Measurements from ENCODE around the gene DUSP8. TPM values are rescaled to one million over a fixed set of nuclear protein-coding genes. Genes with fewer than 3 reads are reported as not detected.

DUSP8 gene
- total RNA-seq, 1 experiment from 2014 or later = 2.6 TPM

GRCh38 chr11:1571760-1572196 is 293 bp downstream of the DUSP8 start:
- BruUV-seq (replicated peaks) = no TSS peak

GRCh38 chr11:1570896-1571759 is 943 bp downstream of the DUSP8 start:
- BruUV-seq (replicated peaks) = no TSS peak
- H3K79me2 ChIP-seq (ENCODE audit: low read depth) = no peaks in the 10 kb centered on the region
- no peaks in the 10 kb centered on the region for H3K9me2 ChIP-seq (ENCODE audit: insufficient read depth)
- no peak for TF ChIP-seq CTCF (conservative IDR thresholded peaks at IDR 0.05)
- no peak for TF ChIP-seq EZH2 (IDR thresholded peaks at IDR 0.05; ENCODE audit: low read depth)
- H3K36me3 ChIP-seq (ENCODE audit: low read depth) = no peaks in the 10 kb centered on the region
- H3K27ac ChIP-seq = no peak overlapping the region
- no peak overlapping the region for H2AFZ ChIP-seq
- no peaks in the 10 kb centered on the region for H4K20me1 ChIP-seq (ENCODE audit: insufficient read depth)
- no peak overlapping the region for H3K4me2 ChIP-seq
- intact Hi-C loops (cut with micrococcal nuclease; ENCODE audit: unreplicated experiment) = no loop called here
- POLR2A ChIA-PET (ENCODE audit: unreplicated experiment) = no interaction called here
- H3K9me3 ChIP-seq (ENCODE audit: insufficient read depth, low read depth) = no peaks in the 10 kb centered on the region
- H3K4me1 ChIP-seq (replicated peaks; ENCODE audit: insufficient read depth) = no peaks in the 10 kb centered on the region; the same call in 1 of the 2 replicates
- H3K4me3 ChIP-seq = no peak overlapping the region; the same call in 1 of the 2 replicates
- H3F3A ChIP-seq (ENCODE audit: insufficient read depth, low read depth) = peaks cover 6% of the 10 kb centered on the region; the same call in 1 of the 2 replicates
- CTCF ChIA-PET = no interaction called here
- no peak for DNase-seq
- H3K27me3 ChIP-seq (ENCODE audit: insufficient read depth, low read depth) = peaks cover 8% of the 10 kb centered on the region

More at GRCh38 chr11:1571760-1572196, 293 bp downstream of the DUSP8 start:
- H3K36me3 ChIP-seq (ENCODE audit: low read depth) = no peaks in the 10 kb centered on the region
- intact Hi-C loops (cut with micrococcal nuclease; ENCODE audit: unreplicated experiment) = no loop called here
- H4K20me1 ChIP-seq (ENCODE audit: insufficient read depth) = no peaks in the 10 kb centered on the region
- CTCF ChIA-PET = interaction anchor here (0.5 kb wide), 1 partner anchor 420 kb away, joined by 3 read pairs; no protein-coding TSS in a partner anchor
- no peak overlapping the region for H2AFZ ChIP-seq
- H3K9me3 ChIP-seq (ENCODE audit: insufficient read depth, low read depth) = no peaks in the 10 kb centered on the region
- H3K27ac ChIP-seq = no peak overlapping the region
- H3K27me3 ChIP-seq (ENCODE audit: insufficient read depth, low read depth) = peaks cover 8% of the 10 kb centered on the region
- no peak for TF ChIP-seq CTCF (conservative IDR thresholded peaks at IDR 0.05)
- no peak for TF ChIP-seq EZH2 (IDR thresholded peaks at IDR 0.05; ENCODE audit: low read depth)
- H3K4me2 ChIP-seq = no peak overlapping the region
- no peaks in the 10 kb centered on the region; the same call in 1 of the 2 replicates for H3K4me1 ChIP-seq (replicated peaks; ENCODE audit: insufficient read depth)
- no peaks in the 10 kb centered on the region for H3K9me2 ChIP-seq (ENCODE audit: insufficient read depth)
- no peak overlapping the region; the same call in 1 of the 2 replicates for H3K4me3 ChIP-seq
- H3F3A ChIP-seq (ENCODE audit: insufficient read depth, low read depth) = peaks cover 6% of the 10 kb centered on the region; the same call in 1 of the 2 replicates
- POLR2A ChIA-PET (ENCODE audit: unreplicated experiment) = no interaction called here
- DNase-seq = no peak
- no peaks in the 10 kb centered on the region for H3K79me2 ChIP-seq (ENCODE audit: low read depth)

- ChIA-PET POLR2A (ENCODE audit: unreplicated experiment) (no interaction called here), CTCF (no interaction called here)
- H3F3A ChIP-seq (ENCODE audit: insufficient read depth, low read depth) = peaks cover 6% of the 10 kb centered on the region; the same call in 1 of the 2 replicates
- no peaks in the 10 kb centered on the region for H3K36me3 ChIP-seq (ENCODE audit: low read depth)
- no peak overlapping the region for H3K27ac ChIP-seq
- BruUV-seq (replicated peaks) = no TSS peak
- H3K4me1 ChIP-seq (replicated peaks; ENCODE audit: insufficient read depth) = no peaks in the 10 kb centered on the region; the same call in 1 of the 2 replicates
- H3K4me2 ChIP-seq = no peak overlapping the region
- no peaks in the 10 kb centered on the region for H4K20me1 ChIP-seq (ENCODE audit: insufficient read depth)
- peaks cover 8% of the 10 kb centered on the region; the same call in 1 of the 2 replicates for H3K27me3 ChIP-seq (ENCODE audit: insufficient read depth, low read depth)
- H2AFZ ChIP-seq = no peak overlapping the region
- DNase-seq = no peak
- TF ChIP-seq CTCF (conservative IDR thresholded peaks at IDR 0.05) = no peak
- no peak for TF ChIP-seq EZH2 (IDR thresholded peaks at IDR 0.05; ENCODE audit: low read depth)
- intact Hi-C loops (cut with micrococcal nuclease; ENCODE audit: unreplicated experiment) = no loop called here
- no peak overlapping the region for H3K4me3 ChIP-seq
- H3K9me2 ChIP-seq (ENCODE audit: insufficient read depth) = no peaks in the 10 kb centered on the region
- no peaks in the 10 kb centered on the region for H3K9me3 ChIP-seq (ENCODE audit: insufficient read depth, low read depth)
- no peaks in the 10 kb centered on the region for H3K79me2 ChIP-seq (ENCODE audit: low read depth)
Observed at GRCh38 chr11:1570531-1570895, 1.6 kb downstream of the DUSP8 start.
